HG02938 (cell line): Measurements from ENCODE around the gene WDR35.

Source experiments
- ATAC-seq: cut with Tn5 transposase; IDR thresholded peaks from one replicate; pipeline ENCODE4 v1.9.1; 2021; ENCODE audit warnings: mild to moderate bottlenecking, moderate library complexity; ENCODE audit not compliant: unreplicated experiment

The WDR35 gene

GRCh38 chr2:20011276-20012031, 21.5 kb upstream of the WDR35 start:
- ATAC-seq: no peak

GRCh38 chr2:20008703-20009102, 18.8 kb upstream of the WDR35 start:
- no peak for ATAC-seq

GRCh38 chr2:20005891-20006470, 16.1 kb upstream of the WDR35 start:
- no peak for ATAC-seq

GRCh38 chr2:20005067-20005627, 15.2 kb upstream of the WDR35 start:
- no peak for ATAC-seq

- no peak for ATAC-seq
These were observed 11.5 kb upstream of the WDR35 start for GRCh38 chr2:20001361-20001863.

- ATAC-seq: no peak
These were observed 3.8 kb upstream of the WDR35 start for GRCh38 chr2:19993731-19994130.

- no peak for ATAC-seq
These were observed 2.0 kb upstream of the WDR35 start for GRCh38 chr2:19991895-19992294.

GRCh38 chr2:19990416-19990728, 467 bp upstream of the WDR35 start:
- no peak for ATAC-seq

- no peak for ATAC-seq
These were observed 601 bp downstream of the WDR35 start for GRCh38 chr2:19989342-19989666.

- ATAC-seq: no peak
These were observed 1.3 kb downstream of the WDR35 start for GRCh38 chr2:19988600-19988999.

- ATAC-seq: peak; percentile 82
These were observed 2.0 kb downstream of the WDR35 start for GRCh38 chr2:19987936-19988335.

- ATAC-seq: no peak
These were observed 7.6 kb downstream of the WDR35 start for GRCh38 chr2:19982268-19982667.

GRCh38 chr2:19979932-19980331, 10.0 kb downstream of the WDR35 start:
- no peak for ATAC-seq

GRCh38 chr2:19973466-19973865, 16.4 kb downstream of the WDR35 start:
- ATAC-seq: no peak

GRCh38 chr2:19971691-19972090, 18.2 kb downstream of the WDR35 start:
- ATAC-seq: no peak

- ATAC-seq: no peak
These were observed 26.5 kb downstream of the WDR35 start for GRCh38 chr2:19963386-19963785.

GRCh38 chr2:19955544-19956422, 34.1 kb downstream of the WDR35 start:
- ATAC-seq: no peak

- ATAC-seq: no peak
These were observed 40.8 kb downstream of the WDR35 start for GRCh38 chr2:19949071-19949470.

GRCh38 chr2:19947184-19947940, 42.5 kb downstream of the WDR35 start:
- no peak for ATAC-seq

GRCh38 chr2:19944205-19944845, 45.6 kb downstream of the WDR35 start:
- ATAC-seq: no peak
